ENCODE measurements around the gene ACTR2.

DNA sequence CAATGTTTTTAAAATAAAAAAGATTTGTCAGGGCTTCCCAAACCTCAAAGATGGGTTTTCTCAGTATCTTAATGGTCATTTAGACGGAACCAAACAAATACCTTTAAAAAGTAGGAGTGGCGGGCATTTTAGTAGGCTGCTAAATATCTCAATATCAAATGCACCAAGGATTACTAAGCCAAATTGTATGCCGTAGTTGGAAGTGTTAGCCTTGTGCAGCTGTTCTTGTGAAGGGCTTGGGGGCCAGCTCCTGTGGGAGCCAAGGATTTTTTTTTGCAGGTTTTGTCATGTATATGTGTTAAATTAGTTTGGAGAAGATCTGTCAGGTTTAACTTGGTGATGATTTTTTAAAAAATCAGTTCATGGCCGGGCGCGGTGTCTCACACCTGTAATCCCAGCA is 52.1 kb downstream of the ACTR2 start:
- TF ChIP-seq CTCF (IDR thresholded peaks at IDR 0.05), result no peak
- TF ChIP-seq POLR2AphosphoS5 (IDR thresholded peaks at IDR 0.05), result no peak
